Suprapubic skin (tissue), 4 donors: ENCODE results near the gene SAMM50. TPM values are rescaled to one million over a fixed set of nuclear protein-coding genes. Genes with fewer than 3 reads are reported as not detected.

Source experiments
- DNase-seq, 2 donors: peaks; one replicate each; pipeline ENCODE4 v3.0.0-alpha.2; 2019; ENCODE audit warnings: low spot score in 2 of 2
- H3K27ac ChIP-seq: fragments of 200-600 bp; sonication (generic); one replicate; pipeline ENCODE4 v1.5.1; 2019
- H3K27me3 ChIP-seq: fragments of 200-600 bp; sonication (generic); one replicate; pipeline ENCODE4 v1.5.1; 2019
- H3K36me3 ChIP-seq: fragments of 200-600 bp; sonication (generic); one replicate; pipeline ENCODE4 v1.5.1; 2019
- H3K4me1 ChIP-seq: fragments of 200-600 bp; sonication (generic); one replicate; pipeline ENCODE4 v1.5.1; 2019
- H3K4me3 ChIP-seq: fragments of 200-600 bp; sonication (generic); one replicate; pipeline ENCODE4 v1.5.1; 2019; ENCODE audit warnings: mild to moderate bottlenecking
- H3K9me3 ChIP-seq: fragments of 200-600 bp; sonication (generic); one replicate; pipeline ENCODE4 v1.5.1; 2019
- EP300 ChIP-seq: sonication (generic); formaldehyde crosslinking; IDR thresholded peaks from one replicate; pipeline ENCODE4 v1.6.1; 2017; ENCODE audit warnings: antibody characterized with exemption
- POLR2A ChIP-seq, 2 donors: fragments of 450-650 bp; IDR thresholded peaks; one replicate each; pipeline ENCODE4 v1.6.1; 2017; ENCODE audit warnings: antibody characterized with exemption in 2 of 2, mild to moderate bottlenecking in 2 of 2, moderate library complexity in 2 of 2
- POLR2AphosphoS5 ChIP-seq, 3 donors: sonication (generic); formaldehyde crosslinking; IDR thresholded peaks; one replicate each; pipeline ENCODE4 v1.6.1; 2017; ENCODE audit warnings: antibody characterized with exemption in 3 of 3
- WGBS: methylation state at CpG from one replicate; pipeline ENCODE4 v1.1.5; 2018; 5-methylcytosine and 5-hydroxymethylcytosine counted together
- total RNA-seq, 4 donors: library from RNA; depleted of rRNA; stranded (reverse); fragments of >200 nt; gene quantifications; one replicate each; pipeline ENCODE4 v1.1.0, GENCODE V29; 2016
- TF ChIP-seq, protein P1 (sequence below), 2 donors: fragments of 200-600 bp in 1 of 2; fragments of 450-650 bp in 1 of 2; sonication (generic) in 1 of 2; IDR thresholded peaks; one replicate each; pipeline ENCODE4 v1.5.1; 2016 to 2019; ENCODE audit warnings: antibody characterized with exemption in 2 of 2, mild to moderate bottlenecking in 1 of 2, moderate library complexity in 1 of 2

SAMM50 gene
- total RNA-seq, 4 donors from 2014 or later = 32.1 to 41.1 (median 33.8) TPM

DNA sequence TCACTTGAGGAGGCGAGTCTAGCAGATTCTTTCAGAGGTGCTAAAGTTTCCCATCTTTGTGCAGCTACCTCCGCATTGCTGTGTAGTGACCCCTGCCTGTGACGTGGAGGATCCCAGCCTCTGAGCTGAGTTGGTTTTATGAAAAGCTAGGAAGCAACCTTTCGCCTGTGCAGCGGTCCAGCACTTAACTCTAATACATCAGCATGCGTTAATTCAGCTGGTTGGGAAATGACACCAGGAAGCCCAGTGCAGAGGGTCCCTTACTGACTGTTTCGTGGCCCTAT is 8.9 kb upstream of the SAMM50 start:
- DNase-seq = no peak
- peaks cover 7% of the 10 kb centered on the region for H3K4me1 ChIP-seq
- 92% methylated on average over 7 of the region's 7 CpGs for WGBS
- no peak overlapping the region for H3K27ac ChIP-seq
- TF ChIP-seq POLR2A (IDR thresholded peaks at IDR 0.05) = no peak
- TF ChIP-seq, protein P1, sequence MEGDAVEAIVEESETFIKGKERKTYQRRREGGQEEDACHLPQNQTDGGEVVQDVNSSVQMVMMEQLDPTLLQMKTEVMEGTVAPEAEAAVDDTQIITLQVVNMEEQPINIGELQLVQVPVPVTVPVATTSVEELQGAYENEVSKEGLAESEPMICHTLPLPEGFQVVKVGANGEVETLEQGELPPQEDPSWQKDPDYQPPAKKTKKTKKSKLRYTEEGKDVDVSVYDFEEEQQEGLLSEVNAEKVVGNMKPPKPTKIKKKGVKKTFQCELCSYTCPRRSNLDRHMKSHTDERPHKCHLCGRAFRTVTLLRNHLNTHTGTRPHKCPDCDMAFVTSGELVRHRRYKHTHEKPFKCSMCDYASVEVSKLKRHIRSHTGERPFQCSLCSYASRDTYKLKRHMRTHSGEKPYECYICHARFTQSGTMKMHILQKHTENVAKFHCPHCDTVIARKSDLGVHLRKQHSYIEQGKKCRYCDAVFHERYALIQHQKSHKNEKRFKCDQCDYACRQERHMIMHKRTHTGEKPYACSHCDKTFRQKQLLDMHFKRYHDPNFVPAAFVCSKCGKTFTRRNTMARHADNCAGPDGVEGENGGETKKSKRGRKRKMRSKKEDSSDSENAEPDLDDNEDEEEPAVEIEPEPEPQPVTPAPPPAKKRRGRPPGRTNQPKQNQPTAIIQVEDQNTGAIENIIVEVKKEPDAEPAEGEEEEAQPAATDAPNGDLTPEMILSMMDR (IDR thresholded peaks at IDR 0.05) = no peak
- TF ChIP-seq POLR2AphosphoS5 (IDR thresholded peaks at IDR 0.05) = no peak
- TF ChIP-seq EP300 = no peak
- H3K27me3 ChIP-seq = no peaks in the 10 kb centered on the region
- no peak overlapping the region for H3K4me3 ChIP-seq
- no peaks in the 10 kb centered on the region for H3K36me3 ChIP-seq
- H3K9me3 ChIP-seq = no peaks in the 10 kb centered on the region

DNA sequence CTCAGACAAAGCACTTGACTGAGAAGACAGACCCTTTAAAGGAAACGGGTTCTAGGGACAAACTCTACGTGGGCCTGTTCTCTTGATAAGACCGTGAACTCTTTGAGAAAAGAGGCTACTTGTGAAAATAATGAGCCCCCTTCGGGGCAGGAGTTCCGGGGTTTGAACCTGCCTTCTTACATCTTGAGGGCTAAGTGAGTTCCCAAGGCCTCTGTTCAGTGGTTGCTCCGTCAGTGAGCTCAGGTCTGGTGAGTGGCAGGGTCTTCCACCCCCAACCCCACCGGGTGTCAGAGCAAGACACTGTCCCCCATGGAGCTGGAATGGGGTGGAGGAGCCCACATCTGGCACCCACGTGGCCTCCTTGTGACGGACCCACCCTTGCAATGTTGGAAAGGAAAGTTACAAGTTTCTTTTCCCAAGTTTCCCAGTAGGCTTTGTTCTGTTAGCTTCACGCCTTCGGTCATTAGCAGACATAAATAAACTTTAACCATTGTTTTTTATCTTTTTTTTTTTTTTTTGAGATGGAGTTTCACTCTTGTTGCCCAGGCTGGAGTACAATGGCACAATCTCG is 6.3 kb upstream of the SAMM50 start:
- TF ChIP-seq POLR2AphosphoS5 (IDR thresholded peaks at IDR 0.05) (no peak), POLR2A (IDR thresholded peaks at IDR 0.05) (no peak), EP300 (no peak)
- TF ChIP-seq, protein P1 (IDR thresholded peaks at IDR 0.05) = no peak
- Histone ChIP-seq H3K27ac (no peak overlapping the region), H3K27me3 (peaks cover 4% of the 10 kb centered on the region), H3K36me3 (no peaks in the 10 kb centered on the region), H3K4me3 (no peak overlapping the region), H3K4me1 (peaks cover 7% of the 10 kb centered on the region), H3K9me3 (no peaks in the 10 kb centered on the region)
- WGBS = 55% methylated on average over 12 of the region's 12 CpGs
- no peak for DNase-seq

DNA sequence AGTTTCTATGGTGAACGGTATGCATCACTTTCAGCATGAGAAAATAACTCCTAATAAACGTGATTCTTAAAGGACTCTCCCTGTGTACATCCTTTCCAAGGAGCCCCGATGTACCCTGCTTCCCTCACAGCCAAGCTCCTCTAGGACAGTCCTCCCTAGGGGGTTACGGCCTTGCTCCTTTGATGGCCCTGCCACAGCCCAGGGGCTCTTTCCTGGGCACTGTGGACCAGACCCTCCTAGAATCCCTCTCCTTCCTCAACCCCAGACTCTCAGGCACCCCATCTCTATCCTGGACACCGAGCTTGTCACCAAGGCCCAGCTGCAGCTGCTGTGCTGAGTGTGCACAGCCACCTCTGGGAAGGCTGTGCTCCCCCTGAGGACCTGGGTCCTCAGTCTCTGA is 3.9 kb upstream of the SAMM50 start:
- Histone ChIP-seq H3K36me3 (no peaks in the 10 kb centered on the region), H3K27ac (no peak overlapping the region), H3K4me3 (no peak overlapping the region), H3K4me1 (peaks cover 20% of the 10 kb centered on the region), H3K27me3 (peaks cover 4% of the 10 kb centered on the region), H3K9me3 (no peaks in the 10 kb centered on the region)
- DNase-seq = no peak
- TF ChIP-seq EP300 (no peak), POLR2A (IDR thresholded peaks at IDR 0.05) (no peak), POLR2AphosphoS5 (IDR thresholded peaks at IDR 0.05) (no peak)
- TF ChIP-seq, protein P1 (IDR thresholded peaks at IDR 0.05) = no peak
- 87% methylated on average over 5 of the region's 5 CpGs for WGBS

DNA sequence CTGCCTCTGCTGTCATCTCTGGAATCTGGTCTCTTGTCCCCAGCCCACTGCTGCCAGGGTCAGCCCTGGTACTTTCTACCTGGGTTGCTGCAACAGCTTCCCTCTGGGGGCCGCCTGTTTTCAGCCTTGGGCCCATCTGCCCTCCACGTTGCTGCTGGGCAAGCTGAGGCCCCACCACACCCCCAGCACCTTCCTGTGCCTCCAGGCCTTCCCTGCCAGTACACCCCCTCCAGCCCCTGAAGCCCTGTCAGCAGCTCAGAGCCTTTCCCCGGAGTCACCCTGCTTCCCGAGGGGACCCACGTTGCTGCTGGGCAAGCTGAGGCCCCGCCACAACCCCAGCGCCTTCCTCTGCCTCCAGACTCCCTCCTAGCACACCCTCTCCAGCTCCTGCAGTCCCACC is 3.3 kb upstream of the SAMM50 start:
- no peaks in the 10 kb centered on the region for H3K9me3 ChIP-seq
- DNase-seq = no peak
- TF ChIP-seq, protein P1 (IDR thresholded peaks at IDR 0.05) = no peak
- no peak for TF ChIP-seq POLR2AphosphoS5 (IDR thresholded peaks at IDR 0.05)
- TF ChIP-seq POLR2A (IDR thresholded peaks at IDR 0.05) = no peak
- no peak for TF ChIP-seq EP300
- WGBS = 35% methylated on average over 5 of the region's 7 CpGs
- peaks cover 4% of the 10 kb centered on the region for H3K27me3 ChIP-seq
- no peak overlapping the region for H3K4me3 ChIP-seq
- no peaks in the 10 kb centered on the region for H3K36me3 ChIP-seq
- H3K4me1 ChIP-seq = peaks cover 25% of the 10 kb centered on the region
- no peak overlapping the region for H3K27ac ChIP-seq

DNA sequence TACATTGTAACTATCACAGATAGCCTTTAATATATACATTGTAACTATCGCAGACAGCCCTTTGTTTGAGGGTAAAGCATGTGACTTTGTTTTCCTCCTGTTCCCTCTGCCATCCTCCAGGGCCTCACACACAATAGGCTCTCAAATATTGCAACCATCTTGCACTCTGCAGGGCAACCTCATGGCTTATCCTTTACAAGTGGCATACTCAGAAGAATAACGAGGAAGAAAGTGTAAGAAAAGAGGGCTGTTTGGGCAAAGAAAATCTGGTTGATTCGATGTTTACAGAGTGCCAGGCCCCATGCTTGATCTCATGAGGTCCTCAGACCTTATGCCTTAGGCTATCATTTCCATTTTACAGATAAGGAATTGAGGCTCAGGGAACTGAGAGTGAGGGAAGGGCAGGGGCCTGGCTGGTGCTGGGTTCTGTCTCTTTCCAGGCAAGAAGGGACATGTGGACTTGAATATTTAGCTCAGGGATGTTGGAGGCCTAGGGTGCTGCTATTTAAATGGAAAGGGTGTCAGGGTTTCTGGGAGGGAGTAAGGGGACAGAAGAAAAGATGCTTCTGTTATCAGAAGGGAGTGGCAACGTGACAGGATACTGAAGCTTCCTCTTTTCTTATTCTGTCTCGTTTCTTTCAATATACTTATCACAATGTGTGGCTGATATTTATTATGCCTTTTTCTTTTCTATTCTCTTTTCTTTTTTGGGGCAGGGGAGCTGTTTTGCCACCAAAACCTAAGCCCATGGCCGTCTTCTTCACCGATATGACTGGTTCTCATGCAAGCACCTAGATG is 1.1 kb upstream of the SAMM50 start:
- Histone ChIP-seq H3K4me3 (peak overlapping the region; percentile 80), H3K27ac (no peak overlapping the region), H3K27me3 (peaks cover 4% of the 10 kb centered on the region), H3K9me3 (no peaks in the 10 kb centered on the region), H3K4me1 (peaks cover 25% of the 10 kb centered on the region), H3K36me3 (no peaks in the 10 kb centered on the region)
- no peak for DNase-seq
- TF ChIP-seq EP300 (no peak), POLR2A (IDR thresholded peaks at IDR 0.05) (no peak), POLR2AphosphoS5 (IDR thresholded peaks at IDR 0.05) (no peak)
- TF ChIP-seq, protein P1 (IDR thresholded peaks at IDR 0.05) = no peak
- 31% methylated on average over 7 of the region's 7 CpGs for WGBS
